CD1c-positive myeloid dendritic cell (primary cell): ENCODE data around the gene ABCA4.
A peak's percentile ranks its signal among the peaks of the same experiment; 100 is the strongest.

ENCODE experiments used
- DNase-seq: peaks from one replicate; pipeline ENCODE4 v3.0.0-alpha.2; 2016; ENCODE audit errors: extremely low spot score

The ABCA4 gene

GRCh38 chr1:94083681-94084080, 37.3 kb downstream of the ABCA4 start:
- DNase-seq: no peak

- no peak for DNase-seq
These were observed 39.2 kb downstream of the ABCA4 start for GRCh38 chr1:94081566-94082344.

- DNase-seq: no peak
These were observed 41.0 kb downstream of the ABCA4 start for GRCh38 chr1:94079989-94080388.

- no peak for DNase-seq
These were observed 41.6 kb downstream of the ABCA4 start for GRCh38 chr1:94079080-94079940.

- DNase-seq: no peak
These were observed 48.0 kb downstream of the ABCA4 start for GRCh38 chr1:94072840-94073522.

- no peak for DNase-seq
These were observed 49.0 kb downstream of the ABCA4 start for GRCh38 chr1:94071976-94072375.

GRCh38 chr1:94071391-94071790, 49.6 kb downstream of the ABCA4 start:
- DNase-seq: no peak

GRCh38 chr1:94070865-94071264, 50.1 kb downstream of the ABCA4 start:
- DNase-seq: no peak

- no peak for DNase-seq
These were observed 51.0 kb downstream of the ABCA4 start for GRCh38 chr1:94069919-94070285.

- DNase-seq: no peak
These were observed 51.7 kb downstream of the ABCA4 start for GRCh38 chr1:94068999-94069918.

- no peak for DNase-seq
These were observed 52.6 kb downstream of the ABCA4 start for GRCh38 chr1:94068096-94068998.

- no peak for DNase-seq
These were observed 53.8 kb downstream of the ABCA4 start for GRCh38 chr1:94067196-94067595.

GRCh38 chr1:94063379-94063778, 57.6 kb downstream of the ABCA4 start:
- DNase-seq: no peak

- peak; percentile 64 for DNase-seq
These were observed 59.2 kb downstream of the ABCA4 start for GRCh38 chr1:94061513-94062443.

GRCh38 chr1:94060720-94061119, 60.2 kb downstream of the ABCA4 start:
- no peak for DNase-seq

GRCh38 chr1:94058766-94059165, 62.2 kb downstream of the ABCA4 start:
- no peak for DNase-seq

GRCh38 chr1:94056996-94057395, 64.0 kb downstream of the ABCA4 start:
- DNase-seq: no peak

GRCh38 chr1:94056171-94056570, 64.8 kb downstream of the ABCA4 start:
- no peak for DNase-seq

GRCh38 chr1:94055459-94056122, 65.4 kb downstream of the ABCA4 start:
- no peak for DNase-seq
